Inflammatory macrophage treated with lipopolysaccharide for 4 hours (primary cell): ENCODE results near the gene SCAF8.
"Not testable (repeated sequence)": the region's sequence is repeated elsewhere in the genome, so short reads cannot be mapped to it uniquely, and the experiment has no call there.

Source experiments
- DNase-seq: peaks from one replicate; pipeline ENCODE4 v3.0.0-alpha.2; 2020

Gene SCAF8, protein sequence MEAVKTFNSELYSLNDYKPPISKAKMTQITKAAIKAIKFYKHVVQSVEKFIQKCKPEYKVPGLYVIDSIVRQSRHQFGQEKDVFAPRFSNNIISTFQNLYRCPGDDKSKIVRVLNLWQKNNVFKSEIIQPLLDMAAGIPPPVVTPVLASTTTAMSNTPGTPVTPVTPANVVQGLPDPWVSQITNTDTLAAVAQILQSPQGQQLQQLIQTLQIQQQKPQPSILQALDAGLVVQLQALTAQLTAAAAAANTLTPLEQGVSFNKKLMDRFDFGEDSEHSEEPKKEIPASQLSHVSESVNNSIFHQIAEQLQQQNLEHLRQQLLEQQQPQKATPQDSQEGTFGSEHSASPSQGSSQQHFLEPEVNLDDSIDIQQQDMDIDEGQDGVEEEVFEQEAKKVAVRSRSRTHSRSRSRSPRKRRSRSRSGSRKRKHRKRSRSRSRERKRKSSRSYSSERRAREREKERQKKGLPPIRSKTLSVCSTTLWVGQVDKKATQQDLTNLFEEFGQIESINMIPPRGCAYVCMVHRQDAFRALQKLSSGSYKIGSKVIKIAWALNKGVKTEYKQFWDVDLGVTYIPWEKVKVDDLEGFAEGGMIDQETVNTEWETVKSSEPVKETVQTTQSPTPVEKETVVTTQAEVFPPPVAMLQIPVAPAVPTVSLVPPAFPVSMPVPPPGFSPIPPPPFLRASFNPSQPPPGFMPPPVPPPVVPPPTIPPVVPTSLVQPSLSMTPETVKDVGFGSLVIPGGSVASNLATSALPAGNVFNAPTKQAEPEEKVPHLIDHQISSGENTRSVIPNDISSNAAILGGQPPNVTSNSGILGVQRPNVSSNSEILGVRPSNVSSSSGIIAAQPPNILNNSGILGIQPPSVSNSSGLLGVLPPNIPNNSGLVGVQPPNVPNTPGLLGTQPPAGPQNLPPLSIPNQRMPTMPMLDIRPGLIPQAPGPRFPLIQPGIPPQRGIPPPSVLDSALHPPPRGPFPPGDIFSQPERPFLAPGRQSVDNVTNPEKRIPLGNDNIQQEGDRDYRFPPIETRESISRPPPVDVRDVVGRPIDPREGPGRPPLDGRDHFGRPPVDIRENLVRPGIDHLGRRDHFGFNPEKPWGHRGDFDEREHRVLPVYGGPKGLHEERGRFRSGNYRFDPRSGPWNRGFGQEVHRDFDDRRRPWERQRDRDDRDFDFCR (N-terminal part only)

DNA sequence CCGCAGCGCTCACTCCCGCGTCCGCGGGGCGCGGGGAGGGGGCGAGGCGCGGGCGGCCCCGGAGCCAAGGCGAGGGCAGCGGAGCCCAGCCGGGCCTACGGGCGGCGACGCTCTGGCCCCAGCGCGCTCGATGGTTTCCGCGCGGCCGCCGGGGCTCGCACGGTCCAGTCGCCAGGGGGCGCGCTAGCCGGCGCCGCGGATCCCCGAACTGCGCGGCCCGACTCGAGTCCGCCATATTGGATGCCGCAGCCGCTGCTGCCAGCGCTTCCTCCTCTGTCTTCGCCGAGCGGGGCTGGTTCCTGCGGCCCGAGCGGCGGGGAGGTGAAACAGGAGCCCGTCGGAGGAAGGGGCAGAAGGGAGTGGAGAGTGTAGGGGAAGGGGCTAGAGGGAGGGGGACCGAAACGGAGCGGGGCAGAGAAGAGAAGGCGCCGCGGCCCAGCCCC lies at the start of gene SCAF8:
TSS of gene SCAF8 (plus strand) at position 234 of the 443 bp plus-strand sequence. CDS start 485 bp downstream, outside the sequence.
- DNase-seq, result peak; percentile 84

DNA sequence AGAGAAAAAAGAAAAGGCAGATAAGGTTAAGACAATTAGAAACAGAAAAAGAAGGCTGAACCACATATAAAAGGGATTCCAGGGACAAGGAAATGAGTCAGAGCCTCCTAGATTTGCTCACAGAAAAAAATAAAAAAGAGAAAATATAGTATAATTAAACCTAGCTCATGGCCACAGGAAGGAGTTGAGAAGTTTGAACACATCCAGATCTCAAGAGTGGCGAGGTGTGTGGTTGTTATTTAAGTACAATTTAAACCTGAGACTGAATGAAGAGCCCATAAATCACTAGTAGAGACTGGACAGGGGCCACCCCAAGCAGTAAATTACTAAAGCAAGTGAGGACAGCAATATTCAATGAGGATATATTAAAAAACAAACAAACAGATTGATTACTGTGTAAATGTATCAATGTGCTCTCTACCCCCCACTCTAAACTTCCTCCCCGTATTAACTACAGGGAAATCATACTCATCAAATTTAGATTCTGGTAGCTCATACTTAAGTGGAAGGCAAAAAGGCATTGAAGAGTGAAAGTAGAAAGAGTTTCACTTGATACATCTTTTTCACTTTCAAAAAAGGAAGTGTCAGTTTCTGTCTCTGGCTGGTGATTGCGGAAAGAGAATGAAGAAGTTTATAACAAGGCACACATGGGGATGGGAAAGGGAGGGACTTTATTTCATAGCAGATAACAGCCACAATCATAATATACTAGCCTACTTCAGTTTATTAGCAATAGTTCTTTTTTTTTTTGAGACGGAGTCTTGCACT lies 49.3 kb upstream of the SCAF8 start:
- peak; percentile 87 for DNase-seq

DNA sequence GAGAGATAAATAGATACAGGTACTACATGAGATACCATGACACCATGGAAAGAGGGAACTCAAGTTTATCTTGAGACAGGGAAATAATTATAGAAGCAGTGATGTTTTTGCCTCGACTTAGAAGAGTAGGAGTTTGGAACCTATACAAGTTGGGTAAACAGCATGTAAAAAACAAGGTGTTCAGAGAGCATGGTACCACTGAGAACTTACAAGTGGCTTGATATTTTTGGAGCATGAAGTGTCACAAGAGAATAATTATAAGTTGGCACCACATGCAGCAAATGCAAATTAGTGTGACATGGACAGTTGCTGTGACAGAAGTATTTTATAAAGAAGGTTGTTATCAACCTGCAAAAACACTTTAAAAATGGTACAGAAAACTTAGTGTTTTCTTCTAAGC lies 47.1 kb upstream of the SCAF8 start:
- DNase-seq, result no peak

DNA sequence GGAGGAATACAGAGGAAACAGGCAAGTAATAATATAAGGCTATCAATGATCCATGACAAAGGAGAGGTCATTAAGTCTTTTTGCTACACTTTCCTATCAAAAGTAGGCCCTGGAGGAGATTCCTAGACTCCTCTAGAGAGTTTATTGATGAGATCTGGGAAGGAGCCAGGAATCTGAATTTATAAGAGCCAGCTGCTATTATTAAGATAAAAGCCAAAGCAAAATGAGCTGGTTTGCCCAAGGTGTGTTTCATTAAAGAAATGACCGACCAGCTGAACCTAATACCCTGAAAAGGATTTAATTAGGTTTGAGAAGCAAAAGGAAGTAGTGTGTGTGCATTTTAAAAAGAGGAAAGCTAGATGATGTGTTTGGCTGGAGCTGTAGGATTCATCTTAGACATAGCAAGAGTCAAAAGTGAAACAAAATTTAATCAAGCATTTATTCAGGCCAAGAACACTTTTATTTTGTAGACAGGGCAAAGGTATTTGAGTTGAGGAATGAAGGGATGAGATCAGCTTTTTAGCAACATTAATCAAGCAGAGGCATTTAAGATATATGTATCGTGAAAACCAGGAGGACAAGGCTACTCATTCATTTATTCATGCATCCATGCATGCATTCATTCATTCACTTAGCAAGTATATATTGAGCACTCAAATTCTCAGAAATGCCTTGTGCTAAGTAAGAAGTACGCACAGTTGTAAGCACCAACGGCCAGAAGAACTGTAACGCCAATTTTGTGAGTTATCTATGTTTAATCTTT lies 43.5 kb upstream of the SCAF8 start:
- no peak for DNase-seq

DNA sequence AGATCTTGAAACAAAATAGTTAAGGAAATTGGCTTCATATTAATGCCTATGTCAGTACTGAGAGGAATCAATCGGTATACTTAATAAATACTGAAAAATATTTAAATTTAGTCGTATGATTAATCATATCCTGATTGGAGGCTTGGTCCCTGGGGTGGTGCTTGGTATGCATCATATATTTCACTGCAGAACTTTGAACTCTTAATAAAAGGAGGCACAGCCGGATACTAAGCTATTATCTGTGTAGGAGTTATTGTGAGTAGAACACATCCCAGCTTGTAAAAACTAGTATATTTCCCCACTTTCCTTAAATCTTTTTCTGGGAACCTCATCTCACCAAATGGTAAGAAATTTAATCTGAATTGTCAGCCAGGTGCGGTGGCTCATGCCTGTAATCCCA lies 42.4 kb upstream of the SCAF8 start:
- DNase-seq, result no peak

DNA sequence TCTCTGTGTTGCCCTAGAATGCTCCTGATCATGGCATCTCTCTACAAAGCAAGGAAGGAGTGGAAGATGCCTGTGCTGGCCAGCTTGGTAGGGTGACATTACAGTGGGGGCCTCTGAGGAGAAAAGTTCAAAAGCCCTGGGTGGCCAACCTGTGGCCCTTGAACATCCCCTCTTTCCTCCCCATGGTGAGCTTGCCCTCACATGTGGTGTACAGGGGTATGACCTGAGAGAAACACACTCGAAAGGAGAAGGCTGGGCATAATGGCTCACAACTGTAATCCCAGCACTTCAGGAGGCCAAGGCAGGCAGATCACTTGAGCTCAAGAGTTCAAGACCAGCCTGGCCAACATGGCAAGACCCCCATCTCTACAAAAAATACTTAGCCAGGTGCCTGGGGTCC lies 36.6 kb upstream of the SCAF8 start:
- no peak for DNase-seq

DNA sequence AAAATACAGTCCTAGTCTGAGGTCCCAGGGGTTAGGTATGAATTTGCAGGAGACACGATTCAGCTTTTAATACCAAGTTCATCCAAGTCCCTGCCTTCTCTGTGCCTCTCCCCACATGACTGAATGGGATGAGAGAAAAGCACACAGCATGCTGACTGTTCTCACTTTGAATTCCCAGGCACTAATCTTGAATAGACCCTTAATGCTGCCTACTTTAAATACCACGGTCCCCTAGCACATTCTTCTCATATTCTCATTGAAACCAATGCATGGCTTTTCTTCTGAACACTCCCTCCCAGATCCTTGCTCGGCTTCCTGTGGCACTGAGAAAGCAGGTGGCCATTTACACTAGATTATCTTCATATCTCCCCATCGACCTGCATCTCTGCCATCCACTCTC lies 30.1 kb upstream of the SCAF8 start:
- DNase-seq, result no peak

DNA sequence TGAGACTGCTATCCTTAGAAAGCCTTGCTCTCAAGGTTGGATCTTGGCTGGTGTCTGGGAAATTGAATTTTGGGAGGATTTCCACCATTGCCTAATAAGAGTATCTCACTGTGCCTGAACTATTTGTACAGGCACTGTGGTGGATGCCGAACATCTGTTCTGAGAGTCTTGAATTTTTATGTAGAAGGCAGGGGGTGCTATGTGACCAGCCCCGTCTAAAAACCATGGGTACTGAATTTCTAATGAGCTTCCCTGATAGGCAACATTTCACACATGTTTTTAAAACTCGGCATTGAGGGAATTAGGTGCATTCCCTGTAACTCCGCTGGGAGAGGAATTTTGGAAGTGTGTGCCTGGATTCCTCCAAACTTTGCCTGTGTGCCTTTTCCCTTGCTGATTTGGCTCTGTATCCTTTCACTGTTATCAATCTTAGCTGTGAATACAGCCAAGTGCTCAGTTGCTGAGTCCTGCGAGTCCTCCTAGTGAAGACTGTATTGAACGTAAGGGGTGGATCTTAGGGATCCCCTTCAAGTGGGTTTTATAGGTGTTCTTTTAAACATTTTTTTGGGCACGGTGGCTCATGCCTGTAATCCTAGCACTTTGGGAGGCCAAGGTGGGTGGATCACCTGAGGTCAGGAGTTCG lies 27.6 kb upstream of the SCAF8 start:
- no peak for DNase-seq

DNA sequence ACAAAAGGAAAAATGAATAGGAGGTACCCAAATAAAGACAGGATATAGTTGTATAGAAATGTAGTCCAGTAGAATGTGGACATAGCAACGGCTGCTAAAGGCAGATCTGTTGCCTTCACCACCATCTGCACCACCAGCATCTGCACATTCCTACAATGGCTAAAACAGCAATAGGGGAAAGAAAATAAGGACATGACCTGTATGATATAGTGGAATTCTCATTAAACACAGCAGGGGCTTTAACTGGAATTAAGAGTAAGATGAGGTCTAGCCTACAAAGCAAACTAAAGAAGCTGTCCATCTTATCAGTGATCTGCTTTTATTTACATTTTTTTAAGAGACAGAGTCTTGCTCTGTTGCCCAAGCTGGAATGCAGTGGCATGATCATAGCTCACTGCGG lies 26.8 kb upstream of the SCAF8 start:
- no peak for DNase-seq

DNA sequence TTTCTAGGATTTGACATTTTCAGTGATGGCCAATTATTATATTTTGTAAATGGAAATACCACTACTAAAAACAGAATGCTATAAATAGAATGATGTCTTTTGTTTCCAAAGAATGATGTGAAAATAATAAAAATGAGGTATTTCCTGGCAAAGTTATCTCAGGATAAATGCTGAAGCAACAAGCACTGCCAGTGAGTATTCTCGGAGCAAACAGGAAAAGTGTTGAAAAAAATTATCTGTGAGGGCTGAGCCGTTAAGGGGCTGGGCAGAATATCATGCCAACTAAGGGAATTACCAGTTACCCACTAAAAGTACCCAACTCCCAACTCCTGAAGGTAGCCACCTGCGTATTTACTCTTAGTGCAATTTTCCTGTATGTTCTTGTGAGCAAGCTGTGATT lies 23.6 kb upstream of the SCAF8 start:
- DNase-seq, result no peak

DNA sequence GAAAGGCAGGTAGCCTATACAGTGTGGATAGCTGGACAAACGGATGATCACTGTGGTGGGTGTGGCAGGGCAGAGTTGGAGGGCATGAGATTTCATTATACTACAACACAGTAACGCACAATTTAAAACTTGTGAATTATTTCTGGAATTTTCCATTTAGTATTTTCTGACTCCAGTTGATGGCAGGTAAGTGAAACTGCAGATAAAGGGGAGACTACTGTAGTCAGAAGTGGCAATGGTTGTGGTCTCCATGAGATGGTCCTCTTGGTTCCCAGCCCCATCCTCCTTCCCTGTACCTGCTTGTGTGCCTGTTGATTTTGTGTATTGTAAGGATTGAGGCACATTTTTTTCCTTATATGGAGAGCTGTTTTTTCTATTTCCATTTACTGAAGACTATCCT lies 22.5 kb upstream of the SCAF8 start:
- DNase-seq, result no peak

DNA sequence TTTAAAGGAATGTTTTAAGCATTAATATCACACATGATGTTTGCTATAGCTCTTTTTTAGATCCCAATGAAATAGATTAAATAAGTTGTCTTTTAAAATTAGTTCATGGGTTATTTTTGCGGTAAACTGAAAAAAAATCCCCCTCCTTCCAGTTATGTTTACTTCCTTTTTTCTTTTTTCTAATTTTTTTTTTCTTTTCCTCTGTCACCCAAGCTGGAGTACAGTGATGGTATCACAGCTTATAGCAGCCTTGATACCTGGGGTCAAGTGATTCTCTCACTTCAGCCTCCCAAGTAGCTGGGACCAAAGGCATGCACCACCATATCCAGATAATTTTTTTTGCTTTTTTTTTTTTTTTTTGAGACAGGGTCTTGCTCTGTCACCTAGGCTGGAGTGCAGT lies 17.8 kb upstream of the SCAF8 start:
- peak; percentile 22 for DNase-seq

DNA sequence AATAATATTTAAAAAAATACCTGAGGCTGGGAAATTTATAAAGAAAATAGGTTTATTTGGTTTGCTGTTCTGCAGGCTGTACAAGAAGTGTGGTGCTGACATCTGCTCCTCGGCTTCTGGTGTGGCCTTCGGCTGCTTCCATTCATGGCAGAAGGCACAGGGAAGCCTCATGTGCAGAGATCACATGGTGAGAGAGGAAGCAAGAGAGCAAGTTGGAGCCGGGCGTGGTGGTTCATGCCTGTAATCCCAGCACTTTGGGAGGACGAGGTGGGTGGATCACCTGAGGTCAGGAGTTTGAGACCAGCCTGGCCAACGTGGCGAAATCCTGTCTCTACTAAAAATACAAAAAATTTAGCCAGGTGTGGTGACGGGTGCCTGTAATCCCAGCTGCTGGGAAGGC lies 16.9 kb upstream of the SCAF8 start:
- DNase-seq, result not testable (repeated sequence)

DNA sequence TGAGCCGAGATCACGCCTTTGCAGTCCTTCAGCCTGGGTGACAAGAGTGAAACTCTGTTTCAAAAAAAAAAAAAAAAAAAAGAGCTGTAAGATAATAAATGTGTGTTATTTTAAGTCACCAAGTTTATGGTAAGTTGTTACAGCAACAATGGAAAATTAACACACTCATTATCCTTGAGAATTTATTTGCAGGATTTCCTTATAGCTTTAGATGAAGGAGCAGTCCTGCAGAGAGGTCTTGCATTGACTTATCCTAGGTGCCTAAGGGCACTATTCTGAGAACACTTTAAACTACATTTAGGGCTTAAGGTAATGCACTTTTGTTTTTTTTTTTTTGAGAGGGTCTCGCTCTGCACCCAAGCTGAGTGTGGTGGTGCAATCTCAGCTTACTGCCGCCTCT lies 13.8 kb upstream of the SCAF8 start:
- no peak for DNase-seq

DNA sequence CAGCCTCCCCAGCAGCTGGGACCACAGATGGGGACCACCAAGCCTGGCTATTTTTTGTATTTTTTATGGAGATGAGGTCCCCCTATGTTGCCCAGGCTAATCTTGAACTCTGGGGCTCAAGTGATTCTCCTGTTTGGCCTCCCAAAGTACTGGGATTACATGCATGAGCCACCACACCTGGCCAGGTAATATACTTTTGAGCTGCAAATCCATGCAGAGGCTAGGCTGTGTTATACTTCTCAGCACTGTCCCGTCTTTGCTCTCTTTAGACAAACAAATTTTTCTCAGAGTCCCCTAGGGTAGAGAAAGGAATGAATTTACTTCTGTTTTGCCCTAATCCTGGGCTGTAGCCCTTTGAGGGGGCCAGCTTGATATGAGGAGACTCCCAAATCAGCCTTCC lies 13.4 kb upstream of the SCAF8 start:
- no peak for DNase-seq

DNA sequence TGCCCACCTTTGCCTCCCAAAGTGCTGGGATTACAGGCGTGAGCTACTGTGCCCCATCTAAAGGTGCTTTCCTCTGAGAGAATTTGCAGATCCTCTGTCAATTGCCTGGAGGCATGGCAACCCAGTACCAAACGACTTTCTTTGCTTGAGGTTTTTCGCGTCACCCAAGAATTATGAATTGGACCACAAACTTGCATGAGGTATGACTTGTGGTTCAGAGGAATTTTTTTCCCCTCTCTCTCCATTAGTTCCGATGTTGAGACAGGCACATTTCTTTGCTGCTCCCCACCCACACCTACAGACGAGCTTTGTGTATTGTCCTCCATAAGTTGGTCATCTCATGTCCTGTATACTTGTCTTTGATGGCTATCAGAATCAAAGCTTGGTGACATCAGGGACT lies 11.8 kb upstream of the SCAF8 start:
- no peak for DNase-seq

DNA sequence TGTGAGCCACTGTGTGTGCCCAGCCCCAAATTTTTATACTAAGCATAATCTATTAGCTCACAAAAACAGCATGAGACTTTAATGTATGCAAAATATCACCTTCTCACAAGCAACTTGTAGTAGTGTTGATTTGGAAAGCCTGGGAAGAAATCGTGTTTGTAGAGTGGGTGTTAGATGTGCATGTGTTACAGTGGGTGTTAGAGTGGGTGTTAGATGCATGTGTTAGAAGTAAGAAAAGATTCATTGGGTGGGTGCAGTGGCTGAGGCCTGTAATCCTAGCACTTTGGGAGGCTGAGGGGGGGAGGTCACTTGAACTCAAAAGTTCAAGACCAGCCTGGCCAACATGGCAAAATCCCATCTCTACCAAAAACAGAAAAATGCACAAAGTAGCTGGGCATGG lies 6.3 kb upstream of the SCAF8 start:
- DNase-seq, result no peak

DNA sequence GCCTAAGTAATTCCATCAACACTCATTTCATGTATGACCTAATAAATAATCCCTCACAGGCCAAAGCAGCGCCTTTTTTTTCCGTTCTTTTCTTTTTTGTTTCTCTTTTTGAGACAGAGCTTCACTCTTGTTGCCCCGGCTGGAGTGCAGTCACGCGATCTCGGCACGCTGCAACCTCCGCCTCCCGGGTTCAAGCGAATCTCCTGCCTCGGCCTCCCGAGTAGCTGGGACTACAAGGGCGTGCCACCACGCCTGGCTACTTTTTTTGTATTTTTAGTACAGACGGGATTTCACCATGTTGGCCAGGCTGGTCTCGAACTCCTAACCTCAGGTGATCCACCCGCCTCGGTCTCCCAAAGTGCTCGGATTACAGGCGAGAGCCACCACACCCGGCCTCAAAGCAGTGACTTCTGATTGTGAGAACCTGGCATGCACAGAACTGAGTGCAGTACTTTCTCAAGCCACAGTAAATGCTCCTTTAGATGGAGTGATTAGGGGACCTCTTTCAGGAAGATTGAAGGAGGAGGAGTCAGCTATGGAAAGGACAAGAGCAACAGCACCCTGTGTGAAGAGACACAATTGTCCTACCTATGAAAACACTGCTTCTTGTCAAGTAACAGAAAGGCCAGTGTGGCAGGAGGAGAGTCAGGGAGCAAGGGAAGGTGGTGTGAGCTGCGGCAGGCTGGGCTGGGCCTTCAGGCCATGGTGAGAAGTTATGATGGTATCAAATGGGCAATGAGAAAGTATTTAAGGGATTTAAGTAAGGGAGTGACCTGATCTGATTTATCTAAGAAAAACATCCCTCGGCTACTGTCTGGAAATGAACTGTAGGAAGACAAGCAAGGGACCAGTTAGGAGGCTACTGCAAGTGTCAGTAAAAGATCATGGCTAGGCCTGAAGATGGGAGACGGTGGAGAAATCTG lies 1.7 kb upstream of the SCAF8 start:
- DNase-seq, result no peak

DNA sequence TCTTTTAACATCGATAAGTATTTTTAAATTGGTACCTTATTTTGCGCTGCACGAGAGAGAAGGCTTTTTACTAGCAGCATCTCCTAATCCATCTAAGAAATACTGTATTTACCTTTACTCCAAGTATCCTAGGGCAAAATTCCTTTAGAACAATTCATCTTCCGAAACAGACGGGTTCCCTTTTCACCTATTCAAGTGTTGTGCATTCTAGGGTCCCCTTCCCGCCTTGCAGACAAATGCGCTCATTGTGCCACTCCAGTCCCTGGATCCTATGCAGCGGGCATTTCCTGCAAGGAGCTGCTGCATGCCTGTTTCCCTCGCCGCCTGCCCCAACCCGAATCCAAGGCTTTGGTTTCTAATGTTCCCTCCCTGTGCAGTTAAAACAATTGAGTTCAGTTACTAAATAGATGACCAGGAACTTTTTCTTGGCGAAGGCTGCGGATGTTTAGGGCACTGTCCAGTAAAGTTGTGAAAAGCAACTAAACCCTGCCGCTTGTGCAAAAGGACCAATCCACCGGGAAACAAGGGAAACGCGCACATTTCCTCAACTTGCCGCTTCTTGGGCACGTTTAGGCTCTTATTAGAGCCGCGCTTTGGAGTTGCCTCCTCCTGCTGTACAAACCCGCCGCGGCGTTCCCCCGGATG lies 556 bp upstream of the SCAF8 start:
- DNase-seq, result no peak
